GM21447 (cell line): Measurements from ENCODE around the gene LIF.
"Not testable (repeated sequence)": the region's sequence is repeated elsewhere in the genome, so short reads cannot be mapped to it uniquely, and the experiment has no call there.

ENCODE experiments used
- ATAC-seq: cut with Tn5 transposase; IDR thresholded peaks from one replicate; pipeline ENCODE4 v1.9.1; 2021; ENCODE audit not compliant: unreplicated experiment

The LIF gene

DNA sequence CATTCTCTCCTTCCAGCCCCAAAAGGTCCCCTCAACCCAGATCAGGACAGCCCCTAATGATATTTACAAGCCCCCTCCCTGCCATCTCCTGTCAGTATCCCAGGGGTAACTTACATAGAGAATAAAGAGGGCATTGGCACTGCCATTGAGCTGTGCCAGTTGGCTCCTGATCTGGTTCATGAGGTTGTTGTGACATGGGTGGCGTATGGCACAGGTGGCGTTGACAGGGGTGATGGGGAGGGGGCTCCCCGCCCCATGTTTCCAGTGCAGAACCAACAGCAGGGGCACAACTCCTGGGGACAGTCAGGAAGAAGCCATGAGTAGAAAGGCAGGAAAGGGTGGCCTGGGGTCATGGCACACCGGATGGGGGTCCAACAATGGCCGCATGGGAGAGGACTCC lies 1.9 kb downstream of the LIF start:
- ATAC-seq: no peak

DNA sequence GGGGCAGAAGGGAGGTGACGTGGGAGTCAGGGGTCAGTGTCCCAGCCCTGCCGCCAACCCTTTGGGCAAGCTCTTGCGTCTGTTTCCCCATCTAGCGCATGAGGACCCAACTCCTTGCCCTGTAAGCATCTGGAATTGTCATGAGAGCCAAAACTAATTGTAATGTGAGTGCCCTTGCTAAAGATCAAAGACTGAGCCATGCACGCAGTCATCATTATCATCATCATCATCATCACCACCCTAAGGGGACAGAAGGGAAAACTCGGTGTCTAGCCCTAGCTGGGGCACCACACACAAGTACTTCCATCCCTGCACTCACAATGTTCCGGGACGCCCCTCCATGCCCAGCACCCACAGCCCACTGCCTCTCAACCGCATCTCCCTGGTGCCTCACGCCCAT lies 2.5 kb downstream of the LIF start:
- ATAC-seq: no peak

DNA sequence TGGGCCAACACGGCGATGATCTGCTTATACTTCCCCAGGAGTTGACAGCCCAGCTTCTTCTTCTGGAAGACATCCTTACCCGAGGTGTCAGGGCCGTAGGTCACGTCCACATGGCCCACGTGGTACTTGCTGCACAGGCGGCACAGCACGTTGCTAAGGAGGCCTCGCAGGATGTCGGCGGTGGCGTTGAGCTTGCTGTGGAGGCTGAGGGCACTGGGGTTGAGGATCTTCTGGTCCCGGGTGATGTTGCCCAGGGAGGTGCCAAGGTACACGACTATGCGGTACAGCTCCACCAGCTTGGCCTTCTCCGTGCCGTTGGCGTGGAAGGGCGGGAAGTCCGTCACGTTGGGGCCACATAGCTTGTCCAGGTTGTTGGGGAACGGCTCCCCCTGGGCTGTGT lies 2.9 kb downstream of the LIF start:
- no peak for ATAC-seq

DNA sequence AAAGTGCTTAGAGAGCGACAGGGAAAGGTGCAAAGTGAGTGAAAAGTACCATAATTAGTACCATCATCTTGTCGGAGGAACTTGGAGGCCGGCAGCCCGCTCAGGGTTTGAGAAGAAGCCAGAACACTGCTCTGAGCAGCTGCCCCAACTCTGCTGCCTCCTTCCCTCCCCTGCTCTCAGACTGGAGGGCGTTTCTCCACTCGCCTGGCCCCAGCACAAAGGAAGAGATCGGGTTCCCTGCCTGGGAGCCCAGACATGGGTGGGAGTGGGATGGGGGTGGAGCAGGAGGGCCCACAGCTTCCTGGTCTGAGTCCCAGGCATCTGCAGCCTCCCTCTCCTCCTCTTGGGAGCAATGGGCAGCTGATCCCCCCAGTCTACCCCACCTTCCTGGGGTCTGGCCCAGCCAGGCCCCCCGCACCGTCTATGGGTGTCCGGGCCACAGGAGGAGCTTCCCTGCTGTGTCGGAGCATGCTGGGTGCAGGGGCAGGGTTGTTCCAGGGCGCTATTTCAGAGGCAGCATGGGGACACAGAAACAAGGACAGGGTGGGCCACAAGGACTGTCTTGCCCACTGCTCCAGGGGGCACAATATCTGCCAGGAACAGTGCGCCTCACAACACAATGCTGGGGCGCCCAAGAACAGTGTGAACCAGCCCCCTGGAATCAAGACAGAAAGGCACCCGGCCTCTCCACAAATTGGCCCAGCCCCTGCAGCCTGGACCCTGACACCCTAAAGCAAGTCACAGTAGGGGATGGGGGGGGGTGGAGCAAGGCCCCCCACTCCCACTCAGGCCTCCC lies 4.8 kb downstream of the LIF start:
- ATAC-seq: no peak

DNA sequence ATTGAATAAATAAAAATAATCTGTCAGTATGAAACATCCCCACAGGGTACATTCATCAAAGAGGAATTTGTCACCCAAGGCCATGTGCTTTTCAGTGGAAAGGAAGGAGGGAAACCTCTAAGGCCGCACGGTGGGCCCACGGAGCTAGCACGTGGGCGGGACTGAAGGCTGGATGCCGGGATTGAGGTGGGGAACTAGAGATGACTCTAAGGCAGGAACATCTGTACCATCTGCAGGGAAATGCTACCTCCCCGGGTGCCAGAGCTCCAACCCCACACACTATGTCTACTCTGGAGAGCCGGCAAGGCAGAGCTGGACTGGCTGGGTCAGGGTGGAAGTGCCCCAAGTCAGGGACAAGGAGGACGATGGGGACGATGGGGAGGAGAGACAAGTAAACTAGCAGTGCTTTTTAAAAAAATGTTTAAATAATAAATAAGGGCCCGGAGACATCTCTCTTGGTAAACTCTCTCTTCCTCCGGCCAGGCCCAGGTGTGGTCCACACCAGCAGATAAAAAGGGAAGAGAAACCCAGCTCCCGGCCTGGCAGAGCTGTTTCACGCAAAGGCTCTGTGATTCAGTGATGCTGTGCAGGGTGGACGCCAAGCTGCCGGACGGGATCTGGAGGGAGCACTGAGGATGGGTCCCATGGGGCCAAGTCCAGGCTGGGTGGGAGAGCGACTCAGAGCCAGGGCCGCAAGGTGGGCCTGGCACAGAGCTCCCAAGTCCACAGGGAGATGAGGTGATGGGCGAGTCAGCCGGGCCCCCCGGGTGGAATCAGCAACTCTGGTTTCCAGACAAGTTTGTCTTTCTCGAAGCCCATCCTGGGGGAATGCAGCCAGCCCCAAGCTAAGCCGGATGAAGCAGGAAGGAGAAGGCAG lies 5.8 kb downstream of the LIF start:
- no peak for ATAC-seq

DNA sequence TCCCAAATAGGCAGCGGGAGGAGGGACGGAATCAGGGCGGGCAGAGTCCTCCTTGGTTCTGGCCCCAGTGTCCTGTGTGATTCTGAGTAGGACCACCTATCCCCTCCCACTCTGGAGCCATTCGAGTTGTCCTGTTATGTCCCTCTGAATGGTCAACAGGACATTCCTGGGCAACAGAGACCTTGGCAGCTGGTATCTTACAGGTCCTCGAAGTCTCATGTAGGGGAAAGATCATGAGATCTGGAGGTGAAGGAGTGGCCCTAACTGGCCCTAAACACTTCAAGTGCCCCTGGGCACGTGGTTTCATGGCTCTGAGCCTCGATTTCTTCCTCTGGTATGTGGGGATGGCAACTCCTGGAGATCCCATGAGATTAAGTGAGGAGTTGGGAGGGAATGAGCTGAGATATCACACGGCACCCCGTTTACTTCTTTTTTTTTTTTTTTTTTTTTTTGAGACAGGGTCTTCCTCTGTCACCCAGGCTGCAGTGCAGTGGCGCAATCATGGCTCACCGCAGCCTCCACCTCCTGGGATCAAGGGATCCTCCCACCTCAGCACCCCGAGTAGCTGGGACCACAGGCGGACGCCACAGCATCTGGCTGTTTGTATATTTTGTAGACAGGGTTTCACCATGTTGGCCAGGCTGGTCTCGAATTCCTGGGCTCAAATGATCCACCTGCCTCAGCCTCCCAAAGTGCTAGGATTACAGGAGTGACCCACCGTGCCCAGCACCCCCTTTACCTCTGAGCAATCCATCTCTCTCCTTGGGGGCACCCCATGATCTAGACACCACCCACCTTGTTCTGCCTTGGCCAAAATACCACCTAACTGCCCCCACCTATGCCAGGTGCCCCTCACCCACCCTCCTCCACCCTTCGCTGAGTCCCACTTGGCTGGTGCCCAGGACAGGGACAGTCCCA lies 6.8 kb downstream of the LIF start:
- no peak for ATAC-seq

DNA sequence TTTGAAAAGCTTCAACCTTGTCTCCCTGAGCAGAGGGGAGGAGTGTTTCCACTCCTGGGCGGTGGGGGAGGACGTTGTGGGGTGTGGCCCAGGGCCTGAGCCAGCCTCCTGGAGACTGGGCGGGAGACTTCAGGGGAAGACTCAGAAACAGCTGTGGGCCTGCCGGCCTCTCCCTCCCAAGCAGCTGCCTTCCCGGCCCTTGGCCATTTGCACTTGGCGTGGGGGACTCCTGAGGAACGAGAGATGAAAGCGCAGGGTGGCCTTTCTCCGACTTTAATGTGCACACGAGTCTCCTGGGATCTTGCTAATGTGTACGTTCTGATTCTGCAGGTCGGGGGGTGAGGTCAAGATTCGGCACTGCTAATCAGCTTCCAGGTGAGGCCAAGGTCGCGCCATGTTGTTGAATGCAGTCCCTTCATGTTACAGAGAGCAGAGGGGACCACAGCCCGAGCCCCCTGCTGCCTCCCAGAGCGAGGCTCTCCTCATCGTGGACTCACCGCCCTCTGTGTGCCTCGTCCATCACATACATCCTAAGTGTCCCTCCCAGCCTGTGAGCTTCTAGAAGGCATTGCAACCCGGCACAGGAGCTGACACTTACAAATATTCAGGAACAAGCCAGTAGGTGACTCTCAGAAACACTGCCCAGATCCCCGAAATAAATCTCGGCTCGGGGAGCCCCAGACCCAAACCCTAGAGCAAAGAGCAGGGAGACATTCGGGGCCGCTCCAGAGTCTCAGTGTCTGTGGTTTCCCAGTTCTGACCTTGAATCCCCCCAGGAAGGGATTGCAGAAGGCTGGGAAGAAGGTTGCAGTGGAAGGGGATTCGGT lies 7.7 kb downstream of the LIF start:
- no peak for ATAC-seq

DNA sequence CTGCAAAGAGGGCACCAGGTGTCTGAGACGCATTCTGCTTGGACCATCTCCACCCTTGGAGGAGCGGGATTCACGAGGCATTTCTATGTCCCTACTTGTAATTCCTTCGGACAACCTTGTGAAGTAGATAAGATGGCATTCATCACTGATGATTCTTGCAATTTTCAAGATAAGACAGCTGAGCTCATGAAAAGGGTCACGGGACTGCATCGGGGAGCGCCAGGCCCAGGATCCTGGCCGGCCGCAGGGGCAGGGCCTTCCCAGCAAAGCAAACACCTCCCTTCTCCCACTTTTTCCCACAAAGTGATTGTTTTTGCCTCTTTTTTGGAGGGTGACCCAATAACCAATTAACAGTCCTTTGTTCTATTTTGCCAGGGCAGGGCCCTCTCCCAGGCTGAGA lies 8.4 kb downstream of the LIF start:
- ATAC-seq: no peak

DNA sequence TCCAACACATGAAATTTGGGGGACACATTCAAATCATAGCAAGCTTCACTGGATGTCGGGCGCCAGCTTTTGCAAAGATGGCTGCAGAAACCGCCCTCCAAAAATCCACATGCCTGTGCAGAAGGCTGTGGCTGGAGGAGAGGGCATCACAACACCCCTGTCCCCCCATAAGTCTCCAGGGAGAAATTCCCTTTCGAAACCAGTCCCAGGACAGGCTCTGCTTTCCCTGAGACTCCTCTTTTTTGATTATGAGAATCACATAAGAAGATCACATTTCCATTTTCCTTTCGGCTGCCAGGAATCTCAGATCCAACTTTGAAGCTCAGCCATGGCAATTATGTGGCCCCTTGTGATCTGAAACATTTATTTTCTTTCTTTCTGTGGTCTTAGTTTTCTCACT lies 9.7 kb downstream of the LIF start:
- ATAC-seq: no peak

DNA sequence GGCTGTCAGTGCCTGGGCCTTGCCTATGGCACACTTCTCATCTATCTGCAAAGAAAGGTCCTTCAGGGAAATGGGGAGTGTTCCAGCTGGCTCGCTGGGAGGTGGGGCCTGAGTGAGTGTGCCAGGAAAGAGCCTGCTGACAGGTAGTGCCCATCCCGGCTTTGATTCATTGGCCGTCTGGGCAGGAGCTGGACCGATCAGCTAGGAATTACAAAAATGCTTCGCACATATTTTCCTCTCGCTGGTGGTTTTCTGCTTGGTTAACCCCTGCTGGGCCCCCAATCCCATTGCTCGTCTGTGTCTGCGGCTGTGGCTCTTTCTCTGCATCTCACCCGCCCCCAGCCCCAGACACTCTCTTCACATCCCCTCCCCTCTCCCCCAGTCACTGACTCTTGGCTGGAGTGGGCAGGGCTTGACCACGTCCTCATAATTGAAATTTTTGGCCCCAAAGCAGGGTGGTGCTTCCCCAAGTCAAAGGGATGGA lies 10.8 kb downstream of the LIF start:
- ATAC-seq: no peak

DNA sequence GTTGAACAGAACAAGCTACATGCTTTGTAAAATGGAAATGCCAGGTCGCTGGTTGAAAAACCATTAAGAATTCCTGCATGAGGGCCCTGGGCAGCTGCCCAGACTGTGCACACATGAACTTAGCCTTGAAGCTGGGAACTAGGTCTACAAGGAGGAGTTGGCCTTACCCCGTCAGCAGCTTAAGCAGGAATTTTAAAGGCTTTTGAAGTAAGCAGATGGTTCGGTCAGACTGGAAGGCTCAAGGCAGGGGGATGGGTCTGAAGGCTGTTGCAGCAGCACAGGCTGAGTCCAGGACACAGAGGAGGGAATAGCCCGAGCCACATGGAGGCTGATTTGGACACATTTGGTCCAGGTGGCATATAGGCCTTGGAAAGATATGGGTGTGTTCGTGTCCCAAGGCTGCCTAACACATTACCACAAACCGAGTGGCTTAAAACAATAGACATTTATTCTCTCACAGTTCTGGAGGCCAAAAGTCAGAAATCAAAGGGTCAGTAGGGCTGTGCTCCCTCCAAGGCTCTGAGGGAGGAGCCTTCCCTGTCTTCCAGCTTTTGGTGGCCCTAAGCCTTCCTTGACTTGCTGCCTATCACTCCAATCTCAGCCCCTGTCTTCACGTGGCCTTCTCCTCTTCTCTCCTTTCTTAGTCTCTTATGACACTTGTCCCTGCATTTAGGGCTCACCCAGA lies 11.6 kb downstream of the LIF start:
- ATAC-seq: no peak

DNA sequence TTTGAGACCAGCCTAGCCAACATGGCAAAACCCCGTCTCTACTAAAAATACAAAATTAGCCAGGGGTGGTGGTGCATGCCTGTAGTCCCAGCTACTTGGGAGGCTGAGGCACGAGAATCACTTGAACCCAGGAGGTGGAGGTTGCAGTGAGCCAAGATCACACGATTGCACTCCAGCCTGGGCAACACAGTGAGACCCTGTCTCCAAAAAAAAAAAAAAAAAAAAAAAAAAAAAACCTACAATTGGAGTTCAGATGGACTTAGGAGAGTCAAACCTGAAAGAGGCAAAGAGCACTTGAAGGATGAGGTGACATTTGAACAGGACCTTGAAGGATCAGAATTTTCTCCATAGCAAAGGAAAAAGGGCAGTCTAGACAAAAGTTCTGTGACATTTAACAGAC lies 12.2 kb downstream of the LIF start:
- not testable (repeated sequence) for ATAC-seq

DNA sequence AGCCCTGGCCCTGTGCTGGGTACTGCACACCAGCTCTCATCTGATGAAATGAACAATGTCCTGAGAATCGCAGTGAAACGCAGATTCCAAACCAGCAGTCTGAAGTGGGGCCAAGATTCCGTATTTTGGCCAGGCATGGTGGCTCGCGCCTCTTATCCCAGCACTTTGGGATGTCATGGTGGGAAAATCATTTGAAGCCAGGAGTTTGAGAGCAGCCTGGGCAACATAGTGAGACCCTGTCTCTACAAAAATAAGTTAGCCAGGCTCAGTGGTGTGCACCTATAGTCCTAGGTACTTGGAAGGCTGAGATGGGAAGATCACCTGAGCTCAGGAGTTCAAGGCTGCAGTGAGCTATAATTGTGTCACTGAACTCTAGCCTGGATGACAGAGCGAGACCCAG lies 13.0 kb downstream of the LIF start:
- no peak for ATAC-seq

DNA sequence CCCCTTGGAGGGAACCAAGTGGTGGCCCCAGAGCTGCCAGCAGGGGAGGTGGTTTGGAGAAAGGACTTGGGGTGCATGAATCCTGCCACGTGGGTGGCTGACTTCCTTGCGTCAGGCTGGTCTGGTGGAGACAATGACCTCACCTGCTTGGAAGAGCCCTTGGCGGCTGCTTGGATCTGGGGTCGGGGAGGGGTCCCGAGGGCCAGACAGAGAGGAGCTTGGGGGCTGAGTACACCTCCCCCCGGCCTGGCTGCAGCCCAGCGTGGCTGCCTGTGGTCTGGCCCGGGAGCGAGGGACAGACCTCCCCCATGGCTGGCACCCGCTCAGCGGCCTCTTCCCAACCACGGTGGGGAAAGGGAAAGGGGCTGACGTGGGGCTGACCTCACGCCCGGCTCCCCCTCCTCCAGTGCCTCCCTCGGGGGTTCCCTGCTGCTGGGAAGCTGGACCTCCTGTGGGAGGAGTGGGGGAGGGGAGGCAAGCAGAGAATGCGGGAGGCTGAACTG lies 13.8 kb downstream of the LIF start:
- no peak for ATAC-seq

DNA sequence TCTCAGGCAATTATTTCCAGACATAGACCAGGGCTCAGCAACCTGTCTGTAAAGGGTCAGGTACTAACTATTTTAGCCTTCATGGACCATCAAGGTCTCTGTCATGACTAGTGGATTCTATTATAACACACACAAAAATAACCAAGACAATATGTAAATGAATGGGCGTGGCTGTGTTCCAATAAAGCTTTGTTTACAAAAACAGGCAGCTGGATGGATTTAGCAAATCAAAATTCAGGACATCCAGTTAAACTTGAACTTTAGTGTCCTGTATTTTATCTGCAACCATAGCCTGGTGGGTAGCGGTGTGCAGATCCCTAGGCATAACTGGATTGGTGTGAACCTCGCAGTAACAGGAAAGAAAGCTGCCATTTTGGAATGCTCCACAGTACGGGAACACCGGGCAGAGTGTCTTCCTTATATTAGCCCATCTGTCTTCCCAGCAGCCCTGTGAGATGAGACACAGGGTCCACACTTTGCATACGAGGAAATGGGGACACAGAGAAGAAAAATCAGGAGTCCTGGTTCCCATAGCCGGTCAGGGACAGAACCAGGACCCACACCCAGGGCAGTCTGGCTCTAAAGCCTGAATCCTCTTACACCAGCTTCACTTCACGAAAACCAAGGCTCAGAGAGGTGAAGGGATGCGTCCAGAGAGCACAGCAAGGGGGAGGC lies 15.6 kb downstream of the LIF start:
- ATAC-seq: no peak

DNA sequence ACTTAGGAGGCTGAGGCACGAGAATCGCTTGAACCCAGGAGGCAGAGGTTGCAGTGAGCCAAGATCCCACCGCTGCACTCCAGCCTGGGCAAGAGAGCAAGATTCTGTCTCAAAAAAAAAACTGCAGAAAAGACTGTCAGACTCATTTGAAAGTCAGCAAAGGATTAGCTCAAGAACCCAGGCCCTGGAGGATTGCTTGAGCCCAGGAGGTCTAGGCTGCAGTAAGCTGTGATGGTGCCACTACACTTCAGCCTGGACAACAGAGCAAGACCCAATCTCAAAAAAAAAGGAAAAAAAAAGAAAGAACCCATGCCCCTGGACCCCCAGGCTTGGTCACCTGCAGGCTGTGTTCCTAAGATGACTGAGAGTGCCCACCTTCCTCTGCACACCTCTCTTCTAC lies 16.2 kb downstream of the LIF start:
- no peak for ATAC-seq

DNA sequence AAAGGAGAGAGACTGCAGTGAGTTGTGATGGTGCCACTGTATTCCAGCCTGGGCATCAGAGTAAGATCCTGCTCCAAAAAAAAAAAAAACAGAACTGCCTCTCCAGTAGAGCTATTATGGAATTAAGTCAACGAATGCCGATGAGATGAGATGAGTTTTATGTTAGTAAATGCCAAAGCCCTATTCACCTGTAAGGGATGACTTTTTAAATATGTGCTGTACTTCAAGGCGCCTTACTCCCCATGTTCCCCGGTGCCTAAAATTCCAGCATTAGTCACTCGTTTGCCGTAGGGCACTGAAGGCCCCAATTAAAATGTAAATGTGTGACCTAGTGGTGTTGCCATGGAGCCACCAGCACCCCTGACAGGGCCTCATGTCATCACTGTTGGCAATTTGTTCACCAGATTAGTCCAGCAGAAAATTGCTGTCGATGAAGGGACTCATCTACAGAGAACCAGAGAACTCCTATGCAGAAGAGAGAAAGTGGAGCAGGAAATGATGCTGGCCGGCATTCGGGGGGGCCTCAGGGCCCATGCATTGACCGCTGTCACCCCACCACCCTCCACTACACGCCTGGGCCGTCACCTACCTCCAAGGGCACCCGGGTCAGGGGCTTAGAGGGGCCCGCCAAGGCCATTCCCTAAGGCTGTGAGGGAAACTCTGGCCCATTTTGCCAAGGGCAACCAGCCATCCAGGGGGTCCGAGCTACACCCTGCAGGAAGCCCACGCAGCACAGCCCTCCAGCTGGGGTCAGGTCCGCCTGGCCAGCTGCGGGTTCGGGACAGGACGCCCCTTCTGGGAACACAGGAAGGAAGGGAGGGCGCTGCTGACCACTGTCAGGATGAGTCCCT lies 17.8 kb downstream of the LIF start:
- no peak for ATAC-seq
